ENCODE data around the gene UNK.

UNK gene

GRCh38 chr17:75767881-75768280 is 16.7 kb upstream of the UNK start:
- no peak overlapping the region for H3K27ac ChIP-seq (ENCODE audit: low read depth, low read length, poor library complexity, severe bottlenecking)
- no peaks in the 10 kb centered on the region for H3K9me2 ChIP-seq (ENCODE audit: low read depth, low read length)
- no peaks in the 10 kb centered on the region for H3K36me3 ChIP-seq (ENCODE audit: insufficient read depth, low read length)
- TF ChIP-seq EZH2 (IDR thresholded peaks at IDR 0.05; ENCODE audit: borderline replicate concordance, low read length) (no peak), CTCF (IDR thresholded peaks at IDR 0.05; ENCODE audit: low read length) (no peak)
- no peaks in the 10 kb centered on the region for H3F3A ChIP-seq (ENCODE audit: insufficient read depth, low read length)
- peaks cover 21% of the 10 kb centered on the region for H3K4me1 ChIP-seq (ENCODE audit: insufficient read depth, low read length, severe bottlenecking)
- H3K4me2 ChIP-seq (ENCODE audit: low read length): no peak overlapping the region
- no peak overlapping the region for H2AFZ ChIP-seq (ENCODE audit: low read length)
- no peak overlapping the region for H3K9ac ChIP-seq (ENCODE audit: low read length)
- H3K4me3 ChIP-seq (ENCODE audit: low read depth, low read length, poor library complexity, severe bottlenecking): no peak overlapping the region
- no peaks in the 10 kb centered on the region for H4K20me1 ChIP-seq (ENCODE audit: insufficient read depth, low read length)
- H3K27me3 ChIP-seq (ENCODE audit: insufficient read depth, low read length): no peaks in the 10 kb centered on the region
- no peaks in the 10 kb centered on the region for H3K79me2 ChIP-seq (ENCODE audit: insufficient read depth, low read length)
- no peaks in the 10 kb centered on the region for H3K9me3 ChIP-seq (ENCODE audit: low read length)

GRCh38 chr17:75769536-75769935 is 15.1 kb upstream of the UNK start:
- H3K4me2 ChIP-seq (ENCODE audit: low read length): no peak overlapping the region
- H3K27ac ChIP-seq (ENCODE audit: low read depth, low read length, poor library complexity, severe bottlenecking): no peak overlapping the region
- no peaks in the 10 kb centered on the region for H3F3A ChIP-seq (ENCODE audit: insufficient read depth, low read length)
- H4K20me1 ChIP-seq (ENCODE audit: insufficient read depth, low read length): no peaks in the 10 kb centered on the region
- H3K9ac ChIP-seq (ENCODE audit: low read length): no peak overlapping the region
- no peak overlapping the region for H3K4me3 ChIP-seq (ENCODE audit: low read depth, low read length, poor library complexity, severe bottlenecking)
- no peaks in the 10 kb centered on the region for H3K36me3 ChIP-seq (ENCODE audit: insufficient read depth, low read length)
- H3K9me3 ChIP-seq (ENCODE audit: low read length): no peaks in the 10 kb centered on the region
- no peaks in the 10 kb centered on the region for H3K27me3 ChIP-seq (ENCODE audit: insufficient read depth, low read length)
- H3K79me2 ChIP-seq (ENCODE audit: insufficient read depth, low read length): no peaks in the 10 kb centered on the region
- TF ChIP-seq EZH2 (IDR thresholded peaks at IDR 0.05; ENCODE audit: borderline replicate concordance, low read length) (no peak), CTCF (IDR thresholded peaks at IDR 0.05; ENCODE audit: low read length) (no peak)
- H2AFZ ChIP-seq (ENCODE audit: low read length): no peak overlapping the region
- peaks cover 10% of the 10 kb centered on the region for H3K4me1 ChIP-seq (ENCODE audit: insufficient read depth, low read length, severe bottlenecking)
- H3K9me2 ChIP-seq (ENCODE audit: low read depth, low read length): no peaks in the 10 kb centered on the region

GRCh38 chr17:75771334-75772281 is 13.0 kb upstream of the UNK start:
- Histone ChIP-seq H3K79me2 (ENCODE audit: insufficient read depth, low read length) (no peaks in the 10 kb centered on the region), H2AFZ (ENCODE audit: low read length) (no peak overlapping the region), H3K36me3 (ENCODE audit: insufficient read depth, low read length) (peaks cover 6% of the 10 kb centered on the region; the same call in 1 of the 2 replicates), H3K4me2 (ENCODE audit: low read length) (no peak overlapping the region), H3F3A (ENCODE audit: insufficient read depth, low read length) (peaks cover under 1% of the 10 kb centered on the region; the same call in 1 of the 2 replicates), H3K4me1 (ENCODE audit: insufficient read depth, low read length, severe bottlenecking) (peaks cover 11% of the 10 kb centered on the region), H3K4me3 (ENCODE audit: low read depth, low read length, poor library complexity, severe bottlenecking) (no peak overlapping the region), H3K27me3 (ENCODE audit: insufficient read depth, low read length) (no peaks in the 10 kb centered on the region), H3K9ac (ENCODE audit: low read length) (no peak overlapping the region), H3K27ac (ENCODE audit: low read depth, low read length, poor library complexity, severe bottlenecking) (peak overlapping the region; percentile 9), H3K9me3 (ENCODE audit: low read length) (no peaks in the 10 kb centered on the region), H3K9me2 (ENCODE audit: low read depth, low read length) (no peaks in the 10 kb centered on the region), H4K20me1 (ENCODE audit: insufficient read depth, low read length) (no peaks in the 10 kb centered on the region)
- TF ChIP-seq CTCF (IDR thresholded peaks at IDR 0.05; ENCODE audit: low read length) (no peak), EZH2 (IDR thresholded peaks at IDR 0.05; ENCODE audit: borderline replicate concordance, low read length) (no peak)

All from OCI-LY1 (cell line).